Lower lobe of right lung (tissue), 2 donors: ENCODE results near the gene NSMCE4A. TPM values are rescaled to one million over a fixed set of nuclear protein-coding genes. Genes with fewer than 3 reads are reported as not detected.
"Not testable (repeated sequence)": the region's sequence is repeated elsewhere in the genome, so short reads cannot be mapped to it uniquely, and the experiment has no call there.

Experiments
- ATAC-seq, 2 donors: fragments of 200-7000 bp; cut with Tn5 transposase; one replicate each; pipeline ENCODE4 v1.9.1; 2020 to 2022; ENCODE audit warnings: mild to moderate bottlenecking in 2 of 2, moderate library complexity in 2 of 2
- DNase-seq: peaks from one replicate; pipeline ENCODE4 v3.0.0-alpha.2; 2020
- H3K27ac ChIP-seq: fragments of 200-600 bp; one replicate; pipeline ENCODE4 v1.8.0; 2022
- H3K27me3 ChIP-seq: fragments of 200-600 bp; one replicate; pipeline ENCODE4 v1.8.0; 2022; ENCODE audit warnings: low read depth
- H3K36me3 ChIP-seq: fragments of 200-600 bp; one replicate; pipeline ENCODE4 v1.8.0; 2022; ENCODE audit warnings: mild to moderate bottlenecking
- H3K4me1 ChIP-seq: fragments of 200-600 bp; one replicate; pipeline ENCODE4 v1.8.0; 2022
- H3K4me3 ChIP-seq: fragments of 200-600 bp; one replicate; pipeline ENCODE4 v1.8.0; 2022; ENCODE audit warnings: mild to moderate bottlenecking
- H3K9me3 ChIP-seq: fragments of 200-600 bp; one replicate; pipeline ENCODE4 v1.8.0; 2022
- CTCF ChIP-seq: fragments of 200-600 bp; IDR thresholded peaks from one replicate; pipeline ENCODE4 v1.8.0; 2022; ENCODE audit warnings: antibody characterized with exemption, mild to moderate bottlenecking
- intact Hi-C: fragments of 100-400 bp; cut with DNase I; formaldehyde crosslinking; loops from one replicate; pipeline ENCODE4 v1.11.0; 2022
- total RNA-seq: library from RNA; stranded (reverse); fragmentation: NEBNext Ultra II Directional; extraction: Animal tissue kit (Norgen Biotek cat#: 25700); gene quantifications from one replicate; pipeline ENCODE4 v1.2.1, GENCODE V29; 2021
- donor health status: DM: no; HTN: yes; CAD: no; lungs with severe emphysema.

The NSMCE4A gene
- total RNA-seq, 1 donor from 2014 or later = 37.1 TPM

GRCh38 chr10:122019414-122019975, 44.5 kb upstream of the NSMCE4A start:
- peak; percentile 91 to 95 for ATAC-seq
- DNase-seq = peak; percentile 81
- intact Hi-C loops = no loop called here
- Histone ChIP-seq H3K9me3 (no peaks in the 10 kb centered on the region), H3K4me1 (peaks cover 17% of the 10 kb centered on the region), H3K36me3 (no peaks in the 10 kb centered on the region), H3K4me3 (peak overlapping the region; percentile 25), H3K27ac (peak overlapping the region; percentile 51), H3K27me3 (no peaks in the 10 kb centered on the region)
- no peak for TF ChIP-seq CTCF

DNA sequence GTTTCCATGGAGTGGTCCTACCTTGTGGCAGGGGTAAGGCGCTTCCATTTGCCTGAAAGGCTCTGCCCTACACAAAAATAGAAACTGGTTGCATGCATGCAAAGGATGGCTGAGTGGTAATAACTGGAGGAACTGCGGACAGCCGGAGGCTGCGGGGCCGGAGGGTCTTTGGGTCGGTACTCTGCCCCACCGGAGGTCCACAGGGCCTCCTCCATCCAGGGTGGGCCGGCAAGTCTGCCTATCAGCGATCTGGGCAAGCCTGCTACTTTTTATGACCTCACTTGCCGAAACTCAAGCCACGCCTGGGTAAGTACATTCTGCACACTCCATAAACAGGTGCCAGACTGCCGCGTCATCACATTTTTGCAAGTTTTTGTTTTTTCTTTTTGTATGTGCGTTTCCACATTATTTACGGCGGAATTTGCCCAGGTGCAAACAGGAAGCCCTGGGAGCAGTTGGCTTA, 44.0 kb upstream of the NSMCE4A start:
- intact Hi-C loops = no loop called here
- H3K9me3 ChIP-seq = no peaks in the 10 kb centered on the region
- DNase-seq (peak; percentile 51), ATAC-seq (peak; percentile 83 to 85)
- H3K36me3 ChIP-seq = no peaks in the 10 kb centered on the region
- TF ChIP-seq CTCF = no peak
- peak overlapping the region; percentile 51 for H3K27ac ChIP-seq
- peaks cover 17% of the 10 kb centered on the region for H3K4me1 ChIP-seq
- no peak overlapping the region for H3K4me3 ChIP-seq
- no peaks in the 10 kb centered on the region for H3K27me3 ChIP-seq

- no peaks in the 10 kb centered on the region for H3K27me3 ChIP-seq
- DNase-seq (no peak), ATAC-seq (no peak)
- peaks cover 17% of the 10 kb centered on the region for H3K4me1 ChIP-seq
- TF ChIP-seq CTCF = no peak
- intact Hi-C loops = no loop called here
- no peaks in the 10 kb centered on the region for H3K36me3 ChIP-seq
- H3K27ac ChIP-seq = peak overlapping the region; percentile 51
- H3K9me3 ChIP-seq = no peaks in the 10 kb centered on the region
- H3K4me3 ChIP-seq = no peak overlapping the region
Measured at GRCh38 chr10:122018491-122018890, 43.5 kb upstream of the NSMCE4A start.

DNA sequence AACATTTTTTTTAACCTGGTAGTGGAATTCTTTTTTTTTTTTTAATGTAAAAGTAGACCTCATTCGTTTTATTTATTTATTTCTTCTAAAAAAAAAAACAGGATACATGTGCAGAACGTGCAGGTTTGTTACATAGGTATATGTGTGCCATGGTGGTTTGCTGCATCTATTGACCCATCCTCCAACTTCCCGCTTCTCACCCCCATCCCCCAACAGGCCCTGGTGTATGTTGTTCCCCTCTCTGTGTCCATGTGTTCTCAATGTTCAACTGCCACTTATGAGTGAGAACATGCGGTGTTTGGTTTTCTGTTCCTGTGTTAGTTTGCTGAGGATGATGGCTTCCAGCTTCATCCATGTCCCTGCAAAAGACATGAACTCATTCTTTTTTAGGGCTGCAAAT, 42.9 kb upstream of the NSMCE4A start:
- H3K4me1 ChIP-seq = peaks cover 17% of the 10 kb centered on the region
- H3K36me3 ChIP-seq, H3K27me3 ChIP-seq, intact Hi-C loops, H3K27ac ChIP-seq, ATAC-seq, H3K4me3 ChIP-seq, H3K9me3 ChIP-seq, DNase-seq: not testable (repeated sequence)

- no peak for TF ChIP-seq CTCF
- Histone ChIP-seq H3K27me3 (no peaks in the 10 kb centered on the region), H3K4me3 (no peak overlapping the region), H3K27ac (no peak overlapping the region), H3K36me3 (no peaks in the 10 kb centered on the region), H3K4me1 (peaks cover 7% of the 10 kb centered on the region), H3K9me3 (no peaks in the 10 kb centered on the region)
- intact Hi-C loops = no loop called here
- no peak for DNase-seq
- ATAC-seq = no peak
Measured at GRCh38 chr10:122014652-122015248, 39.7 kb upstream of the NSMCE4A start.

DNA sequence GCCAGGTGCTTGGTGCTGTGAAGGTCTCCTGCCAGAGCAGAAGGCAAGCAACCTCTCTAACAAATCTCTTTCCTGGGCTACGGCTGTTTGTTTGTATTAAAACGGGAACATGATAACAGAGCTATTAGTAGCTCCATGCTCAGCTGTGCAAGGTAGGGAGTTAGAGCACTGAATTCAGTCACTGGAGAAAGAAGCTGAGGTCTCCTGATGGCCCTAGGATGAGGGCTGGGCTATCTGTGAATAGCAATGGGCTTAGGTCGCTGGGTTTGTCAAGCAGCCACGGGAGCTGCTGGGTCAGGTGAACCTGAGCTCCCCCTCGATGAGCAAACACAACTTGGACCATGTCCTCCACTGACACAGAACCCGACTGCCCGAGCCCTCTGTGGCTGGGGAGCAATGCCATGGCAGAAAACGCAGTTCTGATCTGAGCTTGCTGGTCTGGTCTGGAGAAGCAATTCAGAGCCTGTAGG, 38.3 kb upstream of the NSMCE4A start:
- DNase-seq (no peak), ATAC-seq (peak in 1 of 2 donors; percentile 63)
- intact Hi-C loops = no loop called here
- H3K27me3 ChIP-seq = no peaks in the 10 kb centered on the region
- no peak overlapping the region for H3K4me3 ChIP-seq
- no peaks in the 10 kb centered on the region for H3K4me1 ChIP-seq
- no peaks in the 10 kb centered on the region for H3K9me3 ChIP-seq
- TF ChIP-seq CTCF = no peak
- H3K27ac ChIP-seq = no peak overlapping the region
- H3K36me3 ChIP-seq = no peaks in the 10 kb centered on the region
